Measurements from ENCODE around the gene KLHDC4. TPM values are rescaled to one million over a fixed set of nuclear protein-coding genes. Genes with fewer than 3 reads are reported as not detected.
A peak's percentile ranks its signal among the peaks of the same experiment; 100 is the strongest.

The KLHDC4 gene
- polyA plus RNA-seq, 1 donor: 26.5 TPM

DNA sequence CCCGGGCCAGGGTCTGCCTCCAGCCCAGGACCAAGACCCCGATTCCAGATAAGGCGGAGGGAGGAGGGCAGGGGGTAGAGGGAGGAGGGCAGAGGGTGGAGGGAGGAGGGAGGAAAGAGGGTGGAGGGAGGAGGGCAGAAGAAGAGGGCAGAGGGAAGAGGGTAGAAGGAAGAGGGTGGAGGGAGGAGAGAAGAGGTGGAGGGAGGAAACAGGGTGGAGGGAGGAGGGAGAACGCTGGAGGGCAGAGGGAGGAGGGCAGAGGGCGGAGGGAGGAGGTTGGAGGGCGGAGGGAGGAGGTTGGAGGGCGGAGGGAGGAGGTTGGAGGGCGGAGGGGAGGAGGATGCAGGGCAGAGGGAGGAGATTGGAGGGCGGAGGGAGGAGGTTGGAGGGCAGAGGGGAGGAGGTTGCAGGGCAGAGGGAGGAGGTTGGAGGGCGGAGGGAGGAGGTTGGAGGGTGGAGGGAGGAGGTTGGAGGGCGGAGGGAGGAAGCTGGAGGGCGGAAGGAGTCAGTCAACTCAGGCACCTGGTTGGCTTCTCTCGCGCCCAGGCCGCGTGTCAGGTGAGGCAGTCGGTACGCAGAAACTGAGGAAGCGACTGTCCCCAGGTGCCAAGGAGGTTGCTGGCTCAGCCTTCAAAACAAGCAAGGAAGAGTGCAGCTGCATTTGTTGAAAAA, 65.2 kb downstream of the KLHDC4 start:
- no peak for DNase-seq (ENCODE audit: low read depth)

DNA sequence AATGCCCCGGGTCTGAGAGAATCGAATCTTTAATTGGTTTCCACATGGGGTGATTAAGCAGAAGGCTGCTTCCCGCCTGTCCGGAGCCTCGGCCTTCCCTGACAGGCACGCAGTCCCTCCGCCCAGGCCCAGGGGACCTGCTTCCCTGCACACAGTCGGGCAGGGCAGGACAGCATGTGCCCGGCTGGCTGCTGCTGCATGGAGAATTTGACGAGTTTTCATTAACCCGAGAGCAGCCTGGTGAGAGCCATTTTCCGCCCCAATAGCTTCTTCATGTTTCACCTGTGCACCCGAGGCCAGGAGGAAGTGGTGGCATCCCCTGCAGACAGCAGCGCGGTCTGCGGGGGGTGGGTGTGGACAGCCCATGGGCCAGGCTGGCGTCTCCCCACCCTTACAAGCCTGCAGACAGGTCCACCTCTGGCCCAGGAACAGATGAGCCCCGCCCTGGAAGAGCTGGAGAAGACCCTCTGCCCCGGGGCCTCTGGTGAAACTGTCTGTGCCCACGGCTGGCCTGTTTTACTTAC, 67.0 kb downstream of the KLHDC4 start:
- DNase-seq (ENCODE audit: low read depth): no peak

DNA sequence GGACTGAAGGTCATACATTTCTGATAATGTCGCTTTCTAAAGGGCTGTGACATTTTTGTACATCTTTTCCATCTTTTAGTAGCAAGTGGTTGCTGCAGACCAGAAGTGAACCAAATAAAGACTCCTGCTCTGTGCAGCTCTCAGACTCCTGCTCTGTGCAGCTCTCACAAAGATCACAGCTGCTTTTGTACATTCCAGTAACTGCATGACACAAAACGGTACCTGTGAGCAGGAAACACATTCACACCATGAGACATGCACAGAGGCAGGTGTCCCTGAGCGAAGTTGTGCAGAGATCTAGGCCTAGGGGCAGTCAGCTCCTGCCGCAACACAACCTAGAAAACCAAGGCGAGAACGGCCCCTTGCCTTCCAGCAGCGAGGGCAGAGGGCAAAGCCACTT, 67.5 kb downstream of the KLHDC4 start:
- DNase-seq (ENCODE audit: low read depth): no peak

DNA sequence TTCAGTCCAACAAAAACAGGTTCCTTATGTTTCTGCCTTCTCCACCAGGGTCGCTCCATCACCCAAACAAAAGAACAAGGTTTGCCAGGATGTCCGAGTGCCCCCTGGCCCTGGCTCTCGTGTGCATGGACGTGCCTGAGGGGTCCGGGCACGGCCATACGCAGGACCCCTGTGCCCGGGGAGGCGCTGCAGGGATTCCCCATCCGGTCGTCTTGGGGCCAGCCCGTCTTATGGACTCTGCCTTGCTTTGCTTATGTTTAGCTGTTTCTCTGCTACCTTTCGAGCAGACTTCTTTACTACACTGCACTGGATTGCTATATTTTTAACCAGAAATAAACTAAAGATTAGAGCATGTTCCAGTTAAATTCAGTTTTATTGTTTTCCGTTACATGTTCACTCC, 68.0 kb downstream of the KLHDC4 start:
- no peak for DNase-seq (ENCODE audit: low read depth)

DNA sequence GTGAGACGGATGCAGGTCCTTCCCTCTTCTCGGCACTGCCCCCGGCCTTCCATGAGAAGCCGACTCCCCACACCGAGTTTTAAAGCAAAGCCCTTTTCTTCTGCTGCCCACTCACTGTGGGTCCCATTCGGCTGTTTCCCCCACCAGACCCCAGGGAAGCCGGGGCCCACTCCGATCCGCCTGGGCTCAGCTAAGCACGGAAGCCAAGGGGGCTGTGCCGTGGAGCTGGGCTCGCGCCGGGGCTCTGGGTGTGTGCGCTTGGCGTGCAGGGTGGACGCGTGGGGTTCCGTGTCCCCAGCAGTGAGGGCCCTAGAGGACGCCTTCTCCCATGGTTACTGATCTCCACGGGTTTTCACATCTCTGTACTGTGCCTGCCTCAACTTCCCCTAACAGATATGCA, 68.5 kb downstream of the KLHDC4 start:
- DNase-seq (ENCODE audit: low read depth): no peak

DNA sequence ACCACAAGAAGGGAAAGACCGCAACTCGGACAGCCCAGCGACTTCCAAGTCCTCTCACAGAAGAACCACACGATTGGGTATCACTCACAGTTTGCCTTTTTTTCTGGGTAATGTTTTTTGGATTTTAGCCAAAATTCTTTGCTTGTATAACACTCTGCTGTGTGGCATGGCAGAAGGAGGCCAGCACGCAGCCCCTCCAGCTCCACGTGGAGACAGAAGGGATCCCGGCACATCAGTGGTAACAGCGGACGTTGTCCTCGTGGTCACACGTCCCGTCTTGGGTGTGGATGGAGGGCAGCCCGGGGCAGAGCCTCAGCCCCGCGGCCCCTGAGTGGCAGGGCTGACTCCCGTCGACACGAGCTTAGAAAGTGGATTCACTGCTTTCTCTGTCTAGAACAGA, 69.1 kb downstream of the KLHDC4 start:
- no peak for DNase-seq (ENCODE audit: low read depth)

DNA sequence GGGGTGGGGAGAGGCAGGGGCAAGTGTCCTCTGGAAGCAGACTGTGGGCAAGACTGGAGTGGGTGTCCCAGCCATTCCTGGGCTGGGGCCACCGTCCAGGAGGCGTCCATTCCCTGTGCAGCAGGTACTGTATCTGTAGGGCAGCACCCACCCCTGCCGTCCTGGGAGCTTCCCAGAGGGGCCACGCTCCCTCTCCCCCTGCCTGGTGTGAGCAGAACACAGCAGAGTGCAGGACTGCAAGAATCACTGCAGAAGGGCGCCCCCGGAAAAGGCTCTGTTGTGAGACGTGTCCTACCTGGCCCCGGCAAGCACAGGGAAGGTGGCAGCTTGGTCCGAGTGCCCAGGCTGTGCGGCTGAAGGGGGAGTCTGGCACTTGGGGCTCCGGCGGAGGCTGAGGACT, 70.3 kb downstream of the KLHDC4 start:
- no peak for DNase-seq (ENCODE audit: low read depth)

DNA sequence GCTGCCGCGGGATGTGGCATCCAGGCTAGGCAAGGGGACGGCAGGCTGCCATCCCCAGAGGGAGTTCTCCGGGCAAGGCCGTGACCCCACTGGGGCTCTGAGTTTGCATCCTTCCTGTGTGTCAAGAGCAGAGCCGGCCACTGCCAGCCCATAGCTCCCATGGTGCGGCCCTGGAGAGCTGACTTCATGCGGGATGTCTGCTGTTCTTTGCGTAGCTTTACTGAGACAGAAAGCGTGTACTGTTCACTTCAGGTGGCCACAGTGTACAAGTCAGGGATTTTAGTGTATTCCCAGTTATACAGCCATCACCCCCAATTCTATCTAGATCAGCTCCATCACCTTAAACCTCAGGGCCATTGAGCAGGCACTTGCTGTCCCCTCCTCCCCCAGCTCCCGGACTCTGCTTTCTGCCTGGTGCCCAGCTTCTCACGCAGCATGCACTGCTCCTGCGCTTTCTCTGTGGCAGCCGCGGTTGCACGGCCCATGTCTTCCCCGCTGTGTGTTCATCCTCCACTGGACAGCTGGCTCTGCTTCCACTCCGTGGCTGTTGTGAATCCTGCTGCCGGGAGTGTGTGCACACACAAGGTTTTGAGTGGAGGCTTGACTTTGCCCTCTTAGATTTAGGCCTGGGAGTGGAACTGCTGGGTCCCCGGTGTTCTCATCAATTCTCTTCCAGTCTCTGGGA, 71.2 kb downstream of the KLHDC4 start:
- DNase-seq (ENCODE audit: low read depth): no peak

DNA sequence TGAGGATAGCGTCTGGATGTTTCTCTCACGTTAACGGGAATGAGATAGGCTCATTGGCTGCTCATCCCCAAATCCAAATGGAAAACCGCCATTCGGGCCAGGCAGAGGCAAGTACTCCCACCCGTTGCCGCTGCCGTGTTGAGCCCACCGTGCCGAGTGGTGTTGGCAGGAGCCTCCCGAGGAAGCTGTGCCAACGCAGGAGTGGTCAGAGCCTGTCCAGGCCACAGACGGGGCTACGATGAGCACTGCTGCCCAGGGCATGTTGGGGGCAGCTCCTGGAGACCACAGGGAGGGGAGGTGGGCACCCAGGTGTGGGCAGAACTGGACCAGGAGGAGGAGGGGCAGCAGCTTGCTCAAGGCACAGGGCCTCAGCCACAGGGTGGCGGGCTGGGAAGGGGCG, 72.0 kb downstream of the KLHDC4 start:
- no peak for DNase-seq (ENCODE audit: low read depth)

DNA sequence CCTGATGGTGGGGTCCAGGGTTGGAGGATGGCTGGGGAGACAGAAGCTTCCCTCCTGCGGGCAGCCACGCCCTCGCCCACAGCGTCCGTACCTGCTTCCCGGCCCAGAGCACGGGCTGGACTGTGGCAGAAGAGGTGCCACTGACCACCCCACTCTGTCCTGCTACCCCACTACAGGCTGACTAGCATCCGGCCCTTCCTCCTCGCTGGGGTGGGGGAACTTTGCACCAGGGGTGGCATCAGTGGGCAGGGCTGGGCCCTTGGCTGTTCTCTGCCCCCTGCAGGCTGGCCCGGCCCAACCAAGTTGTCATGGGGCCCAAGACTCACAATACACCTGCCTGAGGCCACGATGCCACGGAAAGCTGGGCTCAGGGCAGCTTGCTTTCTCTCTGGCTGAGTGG, 73.0 kb downstream of the KLHDC4 start:
- no peak for DNase-seq (ENCODE audit: low read depth)

DNA sequence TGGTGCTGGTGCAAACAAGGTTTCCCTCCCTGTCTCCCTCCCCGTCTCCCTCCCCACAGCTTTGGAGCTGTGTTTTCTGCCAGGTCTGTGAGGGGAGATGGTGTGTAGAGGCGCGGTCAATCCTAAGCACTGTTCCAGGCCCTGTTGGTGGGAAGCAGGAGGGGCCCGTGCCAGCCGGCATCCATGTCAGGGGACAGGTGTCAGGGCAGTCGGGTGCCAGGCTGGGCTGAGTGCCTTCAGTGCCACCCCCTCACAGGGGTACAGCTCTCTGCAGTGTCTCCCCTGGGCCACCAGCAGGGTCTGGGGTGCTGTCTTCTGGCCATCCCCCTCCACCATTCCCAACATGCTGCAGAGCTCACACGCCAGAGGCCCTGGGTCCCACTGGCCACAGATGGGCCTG, 73.6 kb downstream of the KLHDC4 start:
- DNase-seq (ENCODE audit: low read depth): no peak

DNA sequence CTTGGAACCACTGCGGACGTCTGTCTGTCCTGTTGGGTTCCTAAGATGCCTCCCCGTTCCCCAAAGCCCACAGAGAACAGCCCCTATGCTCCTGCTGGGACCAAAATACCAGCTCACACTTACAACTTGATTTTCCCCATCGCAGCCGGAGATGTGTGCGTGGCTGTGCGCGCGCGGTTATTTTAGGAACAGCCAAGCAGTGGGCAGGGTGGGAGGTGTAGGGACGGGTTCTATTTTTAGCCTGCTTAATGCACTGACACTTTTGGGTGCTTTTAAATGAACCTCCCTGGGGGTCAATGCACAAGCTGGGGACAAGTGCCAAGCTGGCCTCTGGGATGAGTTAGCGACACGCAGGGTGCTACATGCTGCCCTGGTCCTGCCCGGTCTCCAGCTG, 74.1 kb downstream of the KLHDC4 start:
- no peak for DNase-seq (ENCODE audit: low read depth)

DNA sequence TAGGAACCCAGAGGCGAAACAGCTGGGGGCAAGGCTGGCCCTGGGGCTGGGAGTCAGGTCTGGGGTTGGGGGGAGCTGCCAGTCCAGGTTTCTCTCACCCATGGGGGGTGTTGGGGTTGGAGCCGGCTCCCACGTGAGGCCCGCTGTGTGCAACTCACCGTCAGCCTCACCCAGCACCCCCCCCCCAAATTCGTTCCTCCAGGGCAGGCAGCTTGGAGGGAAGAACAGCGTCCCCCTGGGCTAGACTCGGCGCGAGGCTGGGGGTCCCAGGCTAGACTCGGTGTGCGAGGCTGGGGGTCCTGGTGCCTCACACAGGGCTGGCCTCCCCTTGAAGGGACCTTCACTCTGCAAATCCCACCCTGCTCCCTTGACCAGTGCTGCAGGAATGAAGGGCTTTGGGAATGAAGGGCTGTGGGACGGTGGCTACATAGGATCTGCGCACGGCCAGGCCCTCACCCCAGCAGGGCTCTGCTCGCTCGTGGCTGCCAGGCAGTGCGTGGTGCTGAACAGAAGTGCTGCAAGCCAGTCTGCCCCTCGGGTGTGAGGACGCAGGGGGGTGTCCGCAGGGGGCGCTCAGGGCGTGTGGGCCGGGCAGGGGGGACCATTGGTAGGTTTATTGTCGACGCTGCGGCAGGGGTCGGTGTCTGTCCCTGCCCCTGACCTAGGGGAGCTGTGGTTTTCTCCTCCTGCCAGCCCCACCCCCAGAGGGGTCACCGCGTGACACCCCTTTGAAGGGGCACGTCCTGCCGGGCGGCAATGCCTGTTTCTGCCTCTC, 74.7 kb downstream of the KLHDC4 start:
- no peak for DNase-seq (ENCODE audit: low read depth)

DNA sequence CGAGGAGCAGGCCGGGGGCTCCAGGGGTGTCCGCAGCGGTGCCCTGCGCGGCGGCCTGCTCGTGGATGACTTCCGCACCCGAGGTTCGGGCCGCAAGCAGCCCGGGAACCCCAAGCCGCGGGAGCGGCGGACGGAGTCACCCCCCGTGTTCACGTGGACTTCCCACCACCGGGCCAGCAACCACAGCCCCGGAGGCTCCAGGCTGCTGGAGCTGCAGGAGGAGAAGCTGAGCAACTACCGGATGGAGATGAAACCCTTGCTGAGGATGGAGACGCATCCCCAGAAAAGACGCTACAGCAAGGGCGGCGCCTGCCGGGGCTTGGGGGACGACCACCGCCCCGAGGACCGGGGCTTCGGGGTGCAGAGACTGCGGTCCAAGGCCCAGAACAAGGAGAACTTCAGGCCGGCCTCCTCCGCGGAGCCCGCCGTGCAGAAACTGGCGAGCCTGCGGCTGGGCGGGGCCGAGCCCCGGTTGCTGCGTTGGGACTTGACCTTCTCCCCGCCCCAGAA, 75.8 kb downstream of the KLHDC4 start:
- DNase-seq (ENCODE audit: low read depth): no peak

DNA sequence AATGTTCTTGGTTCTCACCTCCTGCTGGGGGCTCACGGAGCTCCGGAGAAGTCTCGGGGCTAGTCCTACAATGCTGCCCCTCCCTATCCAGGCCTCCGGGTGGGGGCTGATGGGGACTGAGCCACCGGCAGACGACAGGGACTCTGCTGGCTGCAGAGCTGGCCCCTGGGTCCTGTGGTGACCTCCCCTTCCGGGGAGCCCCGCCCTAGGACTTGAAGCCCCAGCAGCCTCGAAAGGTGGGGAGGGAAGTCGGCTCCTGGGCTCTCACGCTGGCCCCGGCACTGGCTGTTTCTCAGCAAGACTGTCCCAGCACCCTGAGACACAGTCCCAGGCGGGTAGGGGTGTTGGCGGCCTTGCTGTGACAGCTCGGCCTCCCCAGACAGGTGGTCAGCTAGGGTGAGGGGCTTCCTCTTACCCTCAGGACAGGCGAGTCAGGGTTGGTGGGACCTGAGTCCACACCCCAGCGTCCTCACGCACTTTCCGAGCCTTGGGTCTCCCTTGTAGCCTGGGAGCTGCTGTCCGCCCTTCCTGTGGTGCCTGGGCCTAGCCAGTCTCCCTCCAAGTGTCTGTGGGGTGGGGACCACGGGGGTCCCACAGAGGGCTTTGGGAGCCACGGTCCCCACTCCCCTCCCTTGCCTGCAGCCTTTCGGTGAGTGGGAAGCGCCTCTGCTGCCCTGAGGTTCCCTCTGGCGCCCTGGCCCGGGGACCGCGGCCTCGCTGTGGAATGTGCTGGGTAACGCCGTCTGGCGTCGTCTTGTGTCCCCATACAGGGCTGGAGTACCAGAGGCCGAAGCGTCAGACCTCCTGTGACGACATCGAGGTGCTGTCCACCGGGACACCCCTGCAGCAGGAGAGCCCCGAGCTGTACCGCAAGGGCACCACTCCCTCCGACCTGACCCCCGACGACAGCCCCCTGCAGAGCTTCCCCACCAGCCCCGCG, 76.6 kb downstream of the KLHDC4 start:
- no peak for DNase-seq (ENCODE audit: low read depth)

DNA sequence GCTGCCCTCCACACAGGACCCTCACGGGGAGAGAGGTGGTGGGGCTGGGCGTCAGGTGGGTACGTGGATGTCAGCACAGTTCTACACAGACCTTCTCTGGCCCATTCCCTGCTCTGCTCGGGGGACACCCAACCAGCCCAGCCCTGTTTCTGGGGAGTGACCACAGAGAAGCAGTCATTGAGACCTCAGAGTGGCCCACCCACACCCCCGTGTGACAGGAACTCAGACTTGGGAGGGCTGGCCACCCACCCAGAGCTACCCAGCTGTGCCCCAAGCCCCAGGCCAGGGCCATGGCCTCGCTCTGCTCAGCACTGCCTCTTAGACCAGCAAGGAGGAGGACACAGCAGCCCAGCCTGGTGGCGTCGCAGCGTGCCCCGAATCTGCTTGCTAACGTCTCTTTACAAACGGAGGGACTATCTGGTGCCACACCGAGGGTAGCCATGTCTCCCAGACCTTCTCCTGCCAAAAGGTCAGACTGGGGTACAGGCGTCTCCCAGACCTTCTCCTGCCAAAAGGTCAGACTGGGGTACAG, 77.7 kb downstream of the KLHDC4 start:
- DNase-seq (ENCODE audit: low read depth): no peak

DNA sequence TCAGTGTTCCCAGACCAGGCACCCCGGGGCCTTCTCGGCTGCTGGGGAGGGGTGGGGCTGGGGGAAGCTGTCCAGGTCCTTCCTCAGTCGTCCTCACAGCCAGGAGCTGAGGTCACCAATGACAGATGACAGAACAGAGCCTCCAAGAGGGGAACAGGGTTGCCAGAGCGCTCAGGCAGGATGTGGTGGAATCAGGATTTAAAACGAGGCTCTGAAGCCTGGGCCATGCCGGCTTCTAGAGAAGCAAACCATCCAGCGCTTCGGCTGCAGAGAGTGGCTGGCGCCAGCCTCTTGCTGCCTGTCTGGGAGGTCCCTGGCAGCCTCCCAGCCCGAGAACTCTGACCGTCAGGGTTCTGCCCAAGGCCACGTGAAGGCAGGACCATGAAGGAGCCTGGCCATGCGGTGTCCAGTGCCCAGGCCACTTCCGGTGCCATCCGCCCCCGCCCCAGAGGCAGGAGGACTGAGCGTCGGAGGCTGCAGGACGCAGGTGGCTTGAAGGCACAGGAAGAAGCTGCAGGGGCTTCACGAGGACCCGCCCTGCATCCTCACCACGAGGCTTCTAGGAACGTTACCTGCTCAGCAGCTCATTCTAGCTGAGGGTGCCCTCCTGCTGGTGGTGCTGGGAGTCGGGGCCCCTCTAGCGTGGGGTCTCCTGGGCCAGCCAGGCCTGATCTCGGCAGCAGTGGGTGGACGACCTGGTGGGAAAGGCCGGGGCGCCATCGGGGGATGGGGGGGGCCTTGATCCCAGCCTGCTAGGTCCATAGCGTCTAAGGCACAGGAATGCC, 78.5 kb downstream of the KLHDC4 start:
- peak; percentile 29 for DNase-seq (ENCODE audit: low read depth)

DNA sequence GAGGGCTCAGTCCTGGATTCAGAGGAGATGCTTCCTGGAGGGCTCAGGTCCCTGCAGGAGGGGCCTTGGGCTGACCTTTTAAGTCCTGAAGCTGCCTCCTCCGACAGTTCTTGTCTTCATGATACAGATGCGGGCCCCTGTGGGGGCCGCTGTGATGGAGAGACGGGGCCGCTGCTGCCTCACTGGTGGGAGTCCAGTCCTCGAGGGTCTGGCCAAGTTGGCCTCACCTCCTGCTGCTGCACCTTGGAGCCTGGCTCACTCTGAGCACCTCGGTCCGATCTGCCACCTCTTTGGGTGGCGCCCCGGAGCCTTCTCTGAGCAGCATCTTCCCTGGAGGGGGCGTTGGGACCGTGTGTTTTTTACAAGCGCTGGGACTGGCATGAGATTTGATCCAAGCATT, 79.1 kb downstream of the KLHDC4 start:
- no peak for DNase-seq (ENCODE audit: low read depth)

DNA sequence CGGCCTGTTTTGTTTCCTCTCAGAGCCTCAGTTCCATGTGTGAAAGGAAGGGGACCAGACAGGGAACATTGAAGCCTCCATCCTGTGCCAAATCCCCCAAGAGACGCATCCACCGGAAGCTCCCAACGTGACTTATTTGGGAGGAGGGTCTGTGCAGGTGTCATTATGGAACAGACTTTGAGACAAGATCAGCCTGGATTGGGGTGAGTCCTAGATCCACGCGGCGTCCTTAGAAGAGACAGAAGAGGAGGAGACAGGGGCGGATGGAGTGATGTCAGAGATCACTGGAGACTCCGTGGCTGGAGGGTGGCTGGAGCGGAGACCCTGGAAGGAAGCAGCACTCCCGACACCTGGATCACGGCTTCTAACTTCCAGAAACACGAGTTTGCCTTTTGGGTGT, 80.0 kb downstream of the KLHDC4 start:
- no peak for DNase-seq (ENCODE audit: low read depth)

DNA sequence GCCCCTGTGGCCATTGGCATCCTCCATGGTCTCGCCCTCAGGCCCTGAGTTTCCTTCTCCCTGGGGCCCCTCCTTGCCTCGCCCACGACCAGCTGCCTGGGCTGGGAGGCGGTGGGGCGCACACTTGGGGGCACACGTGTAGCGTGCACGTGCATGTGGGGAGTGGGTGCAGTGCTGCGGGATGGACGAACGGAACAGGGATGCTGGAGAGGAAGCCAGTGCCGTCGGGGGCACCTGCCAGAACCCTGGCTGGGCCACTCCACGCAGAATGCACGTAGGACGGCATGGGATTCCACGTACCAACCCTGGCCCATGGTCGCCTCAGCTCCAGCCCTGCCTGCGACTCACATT, 80.4 kb downstream of the KLHDC4 start:
- no peak for DNase-seq (ENCODE audit: low read depth)

Data from forelimb muscle (tissue), 1 donor.